NCI-H2196 treated with DMSO at 0.1 percent for 48 hours (cell line): ENCODE measurements around the gene CCDC92.

Experiments used
- DNase-seq: peaks from one replicate; lab custom pipeline; 2025; ENCODE audit not compliant: unreplicated experiment; lab: John Stamatoyannopoulos, UW

CCDC92 gene

DNA sequence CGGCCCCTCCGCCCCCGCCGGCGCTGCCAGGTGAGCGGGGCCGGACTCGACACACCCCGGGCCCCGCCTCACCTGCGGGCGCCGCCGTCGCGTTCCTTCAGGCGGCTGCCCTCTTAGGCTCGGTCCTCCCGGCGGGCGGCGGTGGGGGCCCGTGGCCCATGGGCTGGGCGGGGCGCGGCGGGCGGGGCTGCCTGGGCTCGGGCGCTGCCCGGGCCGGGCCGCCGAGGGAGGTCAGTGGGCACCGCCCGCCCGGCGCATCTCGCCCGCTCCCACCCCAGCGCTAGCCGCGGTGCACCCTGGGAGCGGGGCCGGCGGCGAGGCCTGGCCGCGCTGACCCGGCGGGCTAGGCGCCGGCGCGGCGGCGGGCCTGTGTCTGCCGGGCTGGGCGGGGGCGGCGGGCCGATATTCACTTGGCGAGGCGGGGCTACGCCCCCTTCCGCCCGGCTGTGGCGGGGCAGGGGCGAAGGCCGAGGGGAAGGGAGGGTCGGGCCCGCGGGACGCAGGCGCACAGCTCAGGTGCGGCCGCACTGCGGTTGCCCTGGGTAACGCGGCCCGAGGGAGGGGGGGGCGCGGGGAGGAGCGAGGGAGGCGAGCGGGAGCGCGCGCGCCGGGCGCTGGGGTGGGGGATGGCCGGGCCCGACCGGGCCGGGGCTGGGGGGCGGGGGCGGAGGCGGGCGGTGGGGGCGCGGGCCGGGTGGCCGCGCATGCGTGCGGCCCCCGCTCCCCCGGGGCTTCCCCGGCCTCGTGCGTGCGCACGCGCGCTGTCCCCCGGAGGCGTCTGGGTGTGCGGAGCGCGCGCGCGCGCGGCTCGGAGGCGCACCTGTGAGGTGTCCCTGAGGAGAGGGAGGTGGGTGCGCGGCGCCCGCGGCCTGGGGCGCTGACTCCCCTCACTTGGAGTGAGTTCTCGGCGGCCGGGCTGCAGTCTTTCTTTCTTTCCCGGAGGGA, at the start of gene CCDC92, which contains the start of gene ZNF664:
TSS of gene CCDC92 (minus strand) at position 375 of the 945 bp plus-strand sequence. CDS start 28,526 bp downstream, outside the sequence.
TSS of gene ZNF664 (plus strand) at position 759 of the 945 bp plus-strand sequence. CDS start 38,930 bp downstream, outside the sequence.
- DNase-seq, result peak; percentile 87

DNA sequence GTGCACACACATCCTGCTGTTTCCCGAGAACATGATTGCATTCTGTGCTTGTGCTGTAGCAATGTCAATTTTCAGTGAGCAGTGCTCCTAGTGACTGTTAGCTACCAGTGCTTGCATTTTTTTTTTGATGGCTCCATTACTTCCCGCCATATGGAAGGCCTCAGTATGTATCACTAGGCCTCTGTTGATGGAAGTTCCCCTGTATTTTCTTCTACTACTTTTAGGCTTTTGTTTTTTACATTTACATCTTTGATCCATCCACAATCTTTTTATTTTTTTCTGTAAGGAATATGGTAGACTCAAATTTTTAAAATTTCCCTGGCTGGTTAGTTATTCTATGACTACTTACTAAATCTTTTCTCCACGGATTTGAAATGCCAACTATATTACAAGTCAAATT, 49.5 kb upstream of the CCDC92 start:
- no peak for DNase-seq

- no peak for DNase-seq
Observed at GRCh38 chr12:124021007-124021406, 48.4 kb upstream of the CCDC92 start.

- DNase-seq, result no peak
Observed at GRCh38 chr12:124020514-124020949, 47.9 kb upstream of the CCDC92 start.

GRCh38 chr12:124019115-124019514, 46.5 kb upstream of the CCDC92 start:
- DNase-seq, result no peak

DNA sequence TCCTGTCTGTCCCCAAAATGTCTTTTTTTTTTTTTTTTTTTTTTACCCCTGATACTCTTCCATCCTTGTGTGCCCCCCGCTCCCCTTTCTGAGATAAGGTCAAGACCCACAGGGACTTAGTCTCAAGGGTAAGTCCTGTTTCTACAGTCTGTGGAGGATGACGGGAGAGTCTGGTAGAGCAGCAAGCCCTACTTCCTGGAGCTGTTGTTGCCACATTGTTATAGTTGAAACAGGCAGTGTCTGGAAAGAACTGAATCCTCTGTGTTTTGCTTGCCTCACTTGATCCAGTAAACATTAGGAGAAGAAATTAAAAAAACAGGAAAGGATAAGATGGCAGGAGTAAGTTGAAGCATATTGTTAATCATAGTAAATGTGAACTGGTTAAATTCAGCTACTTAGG, 45.9 kb upstream of the CCDC92 start:
- no peak for DNase-seq

GRCh38 chr12:124017064-124017463, 44.4 kb upstream of the CCDC92 start:
- no peak for DNase-seq

GRCh38 chr12:124015494-124016461, 43.1 kb upstream of the CCDC92 start:
- DNase-seq, result no peak

- DNase-seq, result no peak
Observed at GRCh38 chr12:124013073-124013472, 40.4 kb upstream of the CCDC92 start.

DNA sequence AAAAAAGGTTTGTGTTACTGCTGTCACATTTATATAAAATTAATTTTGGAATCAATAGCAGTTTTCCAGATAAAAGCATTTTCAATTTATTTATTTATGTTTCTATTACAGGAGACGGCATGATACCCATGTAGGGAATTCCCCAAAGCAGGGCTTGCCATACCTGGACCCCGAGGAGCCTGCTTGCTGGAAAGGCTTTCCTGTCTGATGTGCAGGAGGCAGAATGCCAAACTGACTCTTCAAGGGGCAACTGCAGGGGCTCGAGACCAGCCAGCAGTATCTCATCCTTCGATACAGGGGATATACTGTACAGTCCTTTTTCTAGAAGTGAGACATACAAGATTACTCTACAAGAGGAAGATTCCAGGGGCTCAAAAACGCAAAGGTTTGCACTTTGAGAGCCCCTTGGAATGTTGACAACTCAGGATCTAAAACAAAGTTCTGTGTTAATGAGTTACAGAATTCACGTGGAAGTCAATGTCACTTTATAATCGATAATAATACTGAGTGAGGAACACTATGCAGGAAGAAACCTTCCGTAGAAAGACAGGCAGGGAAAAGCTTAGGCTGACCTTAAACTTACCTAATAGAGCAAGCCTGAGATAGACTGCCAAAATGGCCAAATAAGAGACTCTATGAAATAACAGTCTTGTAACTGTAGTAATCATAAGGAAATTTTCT, 38.9 kb upstream of the CCDC92 start:
- no peak for DNase-seq

- no peak for DNase-seq
Observed at GRCh38 chr12:124010687-124011086, 38.1 kb upstream of the CCDC92 start.

DNA sequence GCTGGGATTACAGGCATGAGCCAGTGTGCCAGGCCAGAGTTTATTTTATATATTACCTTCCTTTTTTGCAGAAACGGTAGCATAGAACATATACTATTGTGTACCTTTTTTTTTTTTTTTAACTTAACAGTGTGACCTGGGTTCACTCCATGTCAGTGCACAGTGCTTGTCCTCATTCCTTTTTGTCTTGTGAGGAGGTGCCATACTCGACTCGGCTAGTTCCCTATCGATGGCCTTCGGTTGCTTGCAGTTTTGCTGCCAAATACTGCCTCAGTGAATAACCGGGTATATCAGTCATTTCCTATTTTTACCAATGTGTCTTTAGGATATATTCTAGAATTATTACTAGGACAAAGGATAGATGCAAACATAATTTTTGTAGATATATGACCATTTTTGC, 37.1 kb upstream of the CCDC92 start:
- no peak for DNase-seq

DNA sequence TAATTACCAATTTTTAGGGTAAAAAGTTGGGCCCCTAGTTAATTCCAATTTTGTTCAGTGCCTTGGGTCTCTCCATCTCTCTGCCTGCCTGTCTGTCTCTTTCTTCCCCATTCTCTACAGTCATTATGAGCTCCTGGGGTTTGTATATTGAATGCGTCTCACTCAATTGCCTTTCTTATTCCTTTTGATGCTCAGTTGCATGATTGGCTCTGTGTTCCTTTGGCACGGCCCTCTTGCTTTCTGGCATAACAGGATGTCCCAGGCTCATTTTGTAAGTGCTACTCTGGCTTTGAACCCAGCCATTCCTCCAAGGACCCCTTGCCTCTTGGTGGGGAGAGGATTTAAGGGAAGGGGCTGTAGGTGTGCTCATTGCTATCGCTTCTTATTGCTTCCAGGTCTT, 36.0 kb upstream of the CCDC92 start:
- DNase-seq, result no peak

- DNase-seq, result no peak
Observed at GRCh38 chr12:124007826-124008570, 35.4 kb upstream of the CCDC92 start.

- DNase-seq, result no peak
Observed at GRCh38 chr12:124006846-124007713, 34.4 kb upstream of the CCDC92 start.

DNA sequence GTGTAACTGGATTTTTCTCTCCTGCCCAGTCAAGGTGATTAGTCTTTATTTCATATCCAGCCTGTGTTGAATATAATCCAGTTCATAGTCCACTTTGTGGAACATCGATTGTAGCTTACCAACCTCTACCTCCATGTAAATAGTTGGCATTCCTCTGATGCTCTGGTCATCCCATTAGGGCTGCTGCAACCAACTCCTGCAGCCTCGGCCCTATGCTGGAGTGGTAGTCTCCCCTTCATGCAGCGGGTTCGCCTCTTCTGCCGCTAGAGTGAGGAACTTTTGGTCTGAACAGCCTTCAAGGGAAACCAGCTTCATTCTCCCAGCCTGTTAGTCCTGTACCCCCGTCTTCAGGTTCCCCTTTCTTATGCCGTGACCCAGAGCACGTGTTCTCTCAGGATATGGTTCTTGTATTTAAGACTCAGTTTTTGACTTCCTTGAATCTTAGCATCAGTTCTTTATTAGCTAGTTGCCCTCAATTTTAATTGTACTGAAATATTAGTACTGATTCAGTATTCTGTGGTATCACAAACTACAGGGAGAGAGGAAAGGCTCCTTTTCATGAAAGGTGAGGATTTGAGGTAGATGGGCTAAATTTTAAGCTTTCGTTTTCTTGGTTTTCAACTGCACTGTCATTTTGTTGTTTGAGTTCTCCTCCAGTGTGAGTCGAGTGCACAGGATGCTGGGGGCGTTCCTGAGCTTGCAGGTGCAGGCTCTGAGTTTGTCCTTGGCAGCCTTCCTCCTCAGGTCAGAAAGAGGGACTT, 33.6 kb upstream of the CCDC92 start:
- no peak for DNase-seq

- no peak for DNase-seq
Observed at GRCh38 chr12:124004233-124004875, 31.7 kb upstream of the CCDC92 start.

DNA sequence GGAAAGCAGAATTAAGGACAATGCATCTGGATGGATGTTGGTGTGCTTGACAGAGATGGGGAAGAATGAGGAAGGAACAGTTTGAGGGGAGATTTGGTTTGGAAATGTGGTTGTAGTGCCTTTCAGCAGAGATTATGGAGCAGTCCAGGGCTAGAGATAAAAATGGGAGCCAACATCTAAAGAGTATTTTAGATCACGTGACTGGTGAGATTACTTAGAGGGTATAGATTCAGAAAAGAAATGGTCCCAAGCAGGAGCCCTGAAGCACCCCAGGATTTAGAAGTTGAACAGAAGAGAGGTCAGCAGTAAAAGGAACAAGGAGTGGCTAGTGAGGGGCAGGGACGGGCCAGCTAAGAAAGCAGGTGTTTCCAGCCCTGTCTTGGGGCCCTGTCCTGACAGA, 30.0 kb upstream of the CCDC92 start:
- DNase-seq, result no peak
